Ishikawa (cell line): ENCODE results near the gene IZUMO1.

ENCODE experiments used
- CEBPB ChIP-seq: IDR thresholded peaks from 2 replicates; pipeline ENCODE4 v1.6.1; 2012
- CREB1 ChIP-seq: IDR thresholded peaks from 2 replicates; pipeline ENCODE4 v1.6.1; 2012; ENCODE audit warnings: low read depth
- EGR1 ChIP-seq: IDR thresholded peaks from 2 replicates; pipeline ENCODE4 v1.6.1; 2012
- EP300 ChIP-seq: IDR thresholded peaks from 2 replicates; pipeline ENCODE4 v1.6.1; 2012; ENCODE audit warnings: borderline replicate concordance
- FOXM1 ChIP-seq: IDR thresholded peaks from 2 replicates; pipeline ENCODE4 v1.6.1; 2012; ENCODE audit warnings: low read depth, borderline replicate concordance
- MAX ChIP-seq: IDR thresholded peaks from 2 replicates; pipeline ENCODE4 v1.6.1; 2012
- NFIC ChIP-seq: IDR thresholded peaks from 2 replicates; pipeline ENCODE4 v1.6.1; 2012
- RAD21 ChIP-seq: IDR thresholded peaks from 2 replicates; pipeline ENCODE4 v1.6.1; 2012; ENCODE audit warnings: low read depth
- REST ChIP-seq: IDR thresholded peaks from 2 replicates; pipeline ENCODE4 v1.6.1; 2012; ENCODE audit warnings: low read depth, mild to moderate bottlenecking
- TAF1 ChIP-seq: IDR thresholded peaks from 2 replicates; pipeline ENCODE4 v1.6.1; 2012; ENCODE audit warnings: low read depth, mild to moderate bottlenecking
- TCF12 ChIP-seq: IDR thresholded peaks from 2 replicates; pipeline ENCODE4 v1.6.1; 2012; ENCODE audit warnings: low read depth
- TEAD4 ChIP-seq: IDR thresholded peaks from 2 replicates; pipeline ENCODE4 v1.6.1; 2012
- USF1 ChIP-seq: IDR thresholded peaks from 2 replicates; pipeline ENCODE4 v1.6.1; 2012
- YY1 ChIP-seq: IDR thresholded peaks from 2 replicates; pipeline ENCODE4 v1.6.1; 2012; ENCODE audit warnings: low read depth
- ZBTB7A ChIP-seq: IDR thresholded peaks from 2 replicates; pipeline ENCODE4 v1.6.1; 2012; ENCODE audit warnings: low read depth

Gene IZUMO1

GRCh38 chr19:48793271-48793670, 46.6 kb upstream of the IZUMO1 start:
- no peak for TF ChIP-seq TCF12
- no peak for TF ChIP-seq TAF1
- TF ChIP-seq TEAD4 = no peak
- no peak for TF ChIP-seq EGR1
- TF ChIP-seq FOXM1 = no peak

GRCh38 chr19:48784527-48784926, 37.8 kb upstream of the IZUMO1 start:
- TF ChIP-seq MAX (no peak), CEBPB (no peak), EP300 (no peak), ZBTB7A (no peak), TEAD4 (no peak), YY1 (no peak), EGR1 (no peak), USF1 (no peak), CREB1 (no peak), TAF1 (no peak)

- TF ChIP-seq TEAD4 (no peak), CEBPB (no peak), TCF12 (no peak), YY1 (no peak), USF1 (peak; percentile 87)
Observed at GRCh38 chr19:48780631-48781391, 34.1 kb upstream of the IZUMO1 start.

GRCh38 chr19:48779636-48780035, 32.9 kb upstream of the IZUMO1 start:
- TF ChIP-seq CEBPB = no peak
- no peak for TF ChIP-seq YY1
- TF ChIP-seq EGR1 = no peak
- TF ChIP-seq USF1 = no peak
- TF ChIP-seq EP300 = no peak

- no peak for TF ChIP-seq USF1
- no peak for TF ChIP-seq EGR1
- no peak for TF ChIP-seq CREB1
- no peak for TF ChIP-seq YY1
- no peak for TF ChIP-seq CEBPB
- TF ChIP-seq REST = no peak
- no peak for TF ChIP-seq RAD21
- TF ChIP-seq EP300 = no peak
- no peak for TF ChIP-seq TAF1
- TF ChIP-seq NFIC = no peak
- no peak for TF ChIP-seq TCF12
- no peak for TF ChIP-seq MAX
- TF ChIP-seq ZBTB7A = no peak
- no peak for TF ChIP-seq TEAD4
- no peak for TF ChIP-seq FOXM1
Observed at GRCh38 chr19:48777720-48778119, 31.0 kb upstream of the IZUMO1 start.

GRCh38 chr19:48777139-48777538, 30.4 kb upstream of the IZUMO1 start:
- TF ChIP-seq ZBTB7A (no peak), NFIC (no peak), REST (no peak), FOXM1 (no peak), TEAD4 (no peak), EP300 (no peak), EGR1 (no peak), TAF1 (no peak), YY1 (no peak), CREB1 (no peak), CEBPB (no peak), TCF12 (no peak), USF1 (no peak), RAD21 (no peak)
